GM21717 (cell line): ENCODE measurements around the gene TTLL3.

Experiments
- ATAC-seq: cut with Tn5 transposase; IDR thresholded peaks from one replicate; pipeline ENCODE4 v1.9.1; 2021; ENCODE audit warnings: mild to moderate bottlenecking, moderate library complexity; ENCODE audit not compliant: unreplicated experiment

The TTLL3 gene

GRCh38 chr3:9781551-9781950, 28.5 kb upstream of the TTLL3 start:
- no peak for ATAC-seq

- ATAC-seq = no peak
These were observed 28.0 kb upstream of the TTLL3 start for GRCh38 chr3:9781978-9782603.

GRCh38 chr3:9782770-9783169, 27.3 kb upstream of the TTLL3 start:
- ATAC-seq = no peak

- ATAC-seq = no peak
These were observed 26.1 kb upstream of the TTLL3 start for GRCh38 chr3:9783954-9784353.

- no peak for ATAC-seq
These were observed 25.1 kb upstream of the TTLL3 start for GRCh38 chr3:9784965-9785364.

GRCh38 chr3:9785602-9786001, 24.5 kb upstream of the TTLL3 start:
- ATAC-seq = no peak

- ATAC-seq = no peak
These were observed 23.8 kb upstream of the TTLL3 start for GRCh38 chr3:9786209-9786739.

- ATAC-seq = no peak
These were observed 23.0 kb upstream of the TTLL3 start for GRCh38 chr3:9786825-9787669.

GRCh38 chr3:9787714-9788113, 22.3 kb upstream of the TTLL3 start:
- ATAC-seq = no peak

GRCh38 chr3:9791127-9791526, 18.9 kb upstream of the TTLL3 start:
- no peak for ATAC-seq

- no peak for ATAC-seq
These were observed 18.2 kb upstream of the TTLL3 start for GRCh38 chr3:9791790-9792404.

GRCh38 chr3:9792405-9793160, 17.5 kb upstream of the TTLL3 start, which contains the start of the genes ARPC4 and TADA3:
Gene ARPC4, plus strand, starts transcription at chr3:9793082. Its CDS starts 40 bp downstream, at chr3:9793122.
Gene TADA3, minus strand, starts transcription at chr3:9792473. Its CDS starts 1,007 bp downstream, at chr3:9791466.
- ATAC-seq = peak; percentile 82

GRCh38 chr3:9793161-9793781, 16.8 kb upstream of the TTLL3 start:
- no peak for ATAC-seq

GRCh38 chr3:9794400-9794799, 15.7 kb upstream of the TTLL3 start:
- no peak for ATAC-seq

- ATAC-seq = no peak
These were observed 14.9 kb upstream of the TTLL3 start for GRCh38 chr3:9795207-9795606.

GRCh38 chr3:9797196-9797945, 12.7 kb upstream of the TTLL3 start:
- no peak for ATAC-seq

GRCh38 chr3:9800529-9800928, 9.5 kb upstream of the TTLL3 start:
- no peak for ATAC-seq

- no peak for ATAC-seq
These were observed 6.6 kb upstream of the TTLL3 start for GRCh38 chr3:9803494-9803893.

- ATAC-seq = no peak
These were observed 5.1 kb upstream of the TTLL3 start for GRCh38 chr3:9804996-9805395.

GRCh38 chr3:9806137-9806536, 3.9 kb upstream of the TTLL3 start:
- no peak for ATAC-seq
